HG02798 (cell line): ENCODE data around the gene GPC1.

Experiments
- ATAC-seq: cut with Tn5 transposase; IDR thresholded peaks from one replicate; pipeline ENCODE4 v1.9.1; 2021; ENCODE audit warnings: mild to moderate bottlenecking; ENCODE audit not compliant: unreplicated experiment, poor library complexity

The GPC1 gene

DNA sequence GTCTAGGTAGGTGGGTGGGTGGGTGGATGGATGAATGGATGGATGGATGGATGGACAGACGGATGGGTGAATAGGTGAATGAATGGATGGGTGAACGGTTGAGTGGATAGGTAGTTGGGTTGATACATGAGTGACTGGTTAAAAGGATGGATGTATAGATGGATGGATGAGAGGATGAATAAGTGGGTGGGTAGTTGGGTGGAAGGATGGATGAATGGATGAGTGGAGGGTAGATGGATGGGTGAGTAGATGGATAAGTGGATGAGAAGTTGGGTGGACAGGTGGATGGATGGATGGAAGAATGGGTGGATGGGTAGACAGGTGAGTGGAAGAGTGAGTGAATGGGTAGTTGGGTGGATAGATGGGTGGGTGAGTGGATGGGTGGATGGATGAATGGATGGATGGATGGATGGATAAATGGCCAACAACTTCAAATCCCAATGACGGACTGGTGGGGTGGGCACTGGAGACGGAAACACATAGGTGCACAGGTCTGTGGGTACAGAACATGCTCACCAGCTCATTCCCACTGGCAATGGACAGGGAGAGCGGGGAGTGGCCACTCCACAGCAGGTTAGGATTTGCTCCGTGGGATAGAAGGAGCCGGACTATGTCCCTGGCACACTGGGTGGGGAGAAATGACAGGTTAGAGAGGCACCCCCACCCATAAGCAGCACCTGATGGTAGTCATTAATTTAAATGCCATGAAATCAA lies 73.5 kb downstream of the GPC1 start:
- ATAC-seq: no peak

DNA sequence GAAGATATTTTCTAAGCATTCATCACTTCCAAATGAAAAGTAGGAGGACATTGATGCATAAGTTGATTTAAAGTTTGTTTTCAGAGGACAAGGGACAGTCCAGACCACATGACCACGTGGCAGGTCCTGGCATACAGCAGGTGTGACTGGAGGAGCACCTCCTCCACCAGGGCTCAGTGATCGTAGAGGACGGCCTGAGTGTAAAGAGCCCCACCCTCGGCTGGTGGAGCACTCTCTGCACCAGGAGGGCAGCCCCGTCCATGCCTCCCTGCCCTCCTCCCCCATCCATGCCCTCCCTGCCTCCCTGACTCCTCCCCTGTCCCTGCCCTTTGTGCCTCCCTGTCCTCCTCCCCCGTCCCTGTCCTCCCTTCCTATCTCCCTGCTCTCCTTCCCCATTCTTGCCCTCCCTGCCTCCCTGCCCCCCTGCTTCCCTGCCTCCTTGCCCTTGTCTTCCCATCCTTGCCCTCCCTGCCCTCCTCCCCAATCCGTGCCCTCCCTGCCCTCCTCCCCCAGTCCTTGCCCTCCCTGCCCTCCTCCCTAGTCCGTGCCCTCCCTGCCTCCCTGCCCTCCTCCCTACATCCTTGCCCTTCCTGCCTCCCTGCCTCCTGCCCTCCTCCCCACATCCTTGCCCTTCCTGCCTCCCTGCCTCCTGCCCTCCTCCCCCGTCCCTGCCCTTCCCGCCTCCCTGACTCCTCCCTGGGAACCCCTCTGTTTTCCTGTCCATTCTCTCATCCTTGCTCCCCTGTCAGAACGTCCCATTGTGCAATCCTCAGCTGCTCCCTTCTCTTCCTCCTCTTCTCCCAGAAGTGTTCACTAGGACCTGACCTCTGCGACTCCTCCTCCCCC lies 74.4 kb downstream of the GPC1 start:
- no peak for ATAC-seq

DNA sequence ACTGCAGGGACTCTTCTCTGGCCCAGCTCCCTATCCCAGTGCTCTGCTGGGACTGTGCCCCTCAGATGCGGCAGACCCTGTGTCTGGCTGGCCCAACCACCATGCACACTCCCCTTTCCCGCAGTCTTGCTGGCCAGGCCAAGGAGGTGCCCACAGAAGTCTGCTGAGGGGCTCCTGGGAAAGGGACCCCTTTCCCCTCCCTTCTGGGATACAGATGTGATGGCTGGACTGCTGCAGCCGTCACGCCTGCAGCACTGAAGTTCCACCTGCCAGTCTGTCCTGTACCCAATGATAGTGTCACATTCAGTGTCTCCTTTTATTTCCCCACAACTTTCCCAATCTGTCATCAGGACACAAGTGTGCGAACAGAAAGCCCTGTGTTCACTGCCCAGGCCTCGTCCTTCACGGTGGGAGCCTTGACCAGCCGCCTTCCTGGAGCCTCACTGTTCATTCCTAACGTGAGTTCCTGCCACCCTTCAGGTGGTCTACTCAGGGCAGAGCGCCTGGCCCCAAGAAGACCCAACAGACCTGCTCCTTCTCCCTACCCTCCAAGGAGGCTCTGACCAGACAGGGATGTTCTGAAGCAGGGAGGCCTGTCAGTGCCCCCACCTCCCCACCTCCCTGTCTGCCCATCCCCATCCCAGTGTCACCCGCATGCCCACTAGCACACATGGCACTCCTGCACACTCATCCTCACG lies 75.2 kb downstream of the GPC1 start:
- ATAC-seq: no peak

DNA sequence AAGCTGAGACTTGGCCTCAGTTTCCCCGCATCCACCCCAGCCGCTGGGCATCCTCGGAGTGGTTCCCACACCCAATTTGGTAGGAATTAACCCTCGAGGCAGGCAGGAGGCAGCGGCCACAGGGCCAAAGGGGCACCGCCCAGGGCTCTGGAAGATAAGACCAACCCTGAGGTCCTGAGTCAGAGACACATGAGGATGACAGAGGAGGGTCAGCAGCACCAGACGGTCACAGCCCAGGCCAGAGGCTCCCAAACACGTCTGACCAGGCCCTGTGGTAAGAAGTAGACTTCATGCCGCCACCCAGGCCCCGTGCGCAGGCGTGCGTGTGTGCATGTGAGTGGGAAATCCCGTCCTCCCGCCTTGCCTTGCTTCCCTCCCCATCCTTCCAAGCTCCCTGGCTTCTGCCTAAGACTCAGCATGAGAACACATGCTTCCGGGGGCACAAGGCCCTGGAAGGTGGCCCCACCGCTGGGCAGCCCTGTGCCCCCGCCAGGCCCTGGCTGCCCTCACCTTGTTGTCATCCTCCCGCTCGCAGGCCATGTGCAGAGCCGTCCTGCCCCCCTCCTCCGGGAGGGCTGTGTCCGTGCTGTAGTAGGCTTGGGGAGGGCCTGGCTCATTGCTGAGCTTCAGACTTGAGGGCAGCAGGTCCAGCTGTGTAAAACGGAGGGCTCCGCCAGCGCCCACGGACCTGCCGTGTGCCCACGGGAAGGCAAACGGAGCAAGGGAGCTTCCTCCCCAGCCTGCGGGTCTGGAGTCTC lies 76.1 kb downstream of the GPC1 start:
- ATAC-seq: no peak

DNA sequence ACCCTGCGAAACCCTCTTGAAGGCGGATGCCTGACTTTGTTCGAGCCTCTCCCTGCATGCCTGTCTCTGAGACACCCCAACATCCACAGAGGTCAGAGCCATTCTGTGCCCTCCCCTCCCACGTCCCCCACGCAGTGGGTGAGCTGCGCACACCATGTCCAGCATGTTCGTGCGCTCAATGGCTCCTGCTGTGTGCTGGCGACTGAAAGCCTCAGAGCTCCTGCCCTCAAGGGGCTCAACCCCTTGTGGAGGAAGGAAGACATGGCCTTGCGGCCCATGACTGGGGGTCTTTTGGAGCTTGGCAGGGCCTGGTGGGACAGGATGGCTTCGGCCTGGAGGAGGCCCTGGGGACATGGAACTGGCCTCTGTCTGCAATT lies 76.6 kb downstream of the GPC1 start:
- ATAC-seq: no peak

DNA sequence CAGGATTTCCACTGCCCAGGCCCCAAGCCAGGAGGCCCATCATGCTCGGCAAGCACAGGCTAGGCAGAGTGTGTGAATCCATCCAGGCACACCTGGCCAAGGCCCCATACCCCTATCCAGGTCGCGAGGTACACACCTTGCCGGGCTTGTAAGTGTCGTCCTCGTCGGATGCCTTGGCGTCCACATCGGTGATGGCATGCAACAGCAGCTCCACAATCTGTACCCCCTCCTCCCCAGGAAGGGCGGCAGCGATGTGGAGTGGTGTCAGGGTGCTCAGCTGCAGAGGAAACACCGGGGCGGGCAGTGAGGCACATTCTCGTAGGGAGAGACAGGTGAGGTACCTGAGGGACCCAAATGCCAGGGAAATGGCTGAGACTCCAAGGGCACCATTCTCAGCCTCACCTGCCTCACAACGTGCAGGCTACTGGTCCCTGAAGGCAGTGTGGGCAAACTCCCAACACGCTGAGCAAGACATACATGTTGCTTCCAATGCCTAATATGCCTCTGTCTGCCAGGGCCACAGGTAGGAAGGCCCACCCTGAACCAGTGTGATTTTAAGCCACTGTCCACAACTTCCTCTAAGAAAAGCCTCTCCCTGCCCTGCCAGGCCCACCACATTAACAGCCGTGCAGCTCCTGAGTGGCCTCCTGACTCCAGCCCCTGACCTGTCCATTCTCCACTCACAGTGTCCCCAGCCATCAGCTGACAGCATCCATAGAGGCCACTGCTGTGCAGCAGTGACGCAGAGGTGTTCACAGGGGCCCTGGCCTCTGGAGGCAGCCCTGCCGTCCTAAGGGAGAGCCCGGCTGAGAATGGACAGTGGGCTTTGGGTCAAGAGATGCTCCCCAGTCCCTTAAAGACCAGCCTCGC lies 77.4 kb downstream of the GPC1 start:
- no peak for ATAC-seq

DNA sequence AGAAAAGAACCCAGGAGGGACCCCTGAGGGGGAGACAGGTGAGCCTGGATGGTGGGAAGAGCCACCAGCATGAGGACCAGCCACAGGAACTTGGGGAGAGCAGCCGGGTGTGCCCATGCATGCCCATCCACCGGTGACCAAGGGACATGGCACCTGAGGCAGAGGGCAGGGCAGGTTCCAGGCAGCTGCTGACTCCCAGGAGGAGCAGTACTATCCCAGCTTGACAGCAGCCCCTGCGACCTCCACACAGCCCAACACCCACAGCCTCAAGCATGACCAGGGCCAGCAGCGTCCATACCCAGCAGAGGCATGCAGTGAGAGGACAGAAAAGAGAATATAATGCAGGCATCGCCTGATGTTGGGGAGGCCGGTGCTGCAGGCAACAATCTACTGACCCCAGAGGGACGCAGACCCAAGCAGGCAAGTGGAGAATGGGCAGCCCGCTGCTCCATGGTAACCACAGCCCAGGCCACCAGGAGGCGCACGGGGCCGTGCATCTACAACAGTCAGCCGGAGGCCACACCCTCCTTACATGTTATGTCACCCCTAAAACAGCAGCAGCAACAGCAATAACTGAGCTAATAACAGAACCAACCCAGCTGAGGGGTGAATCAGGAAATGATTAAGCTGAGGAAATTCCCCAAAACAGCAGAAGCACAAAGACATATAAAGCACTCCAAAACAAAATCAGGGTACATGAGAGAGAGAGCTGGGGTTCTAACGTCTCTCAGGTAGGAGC lies 78.3 kb downstream of the GPC1 start:
- peak; percentile 92 for ATAC-seq

DNA sequence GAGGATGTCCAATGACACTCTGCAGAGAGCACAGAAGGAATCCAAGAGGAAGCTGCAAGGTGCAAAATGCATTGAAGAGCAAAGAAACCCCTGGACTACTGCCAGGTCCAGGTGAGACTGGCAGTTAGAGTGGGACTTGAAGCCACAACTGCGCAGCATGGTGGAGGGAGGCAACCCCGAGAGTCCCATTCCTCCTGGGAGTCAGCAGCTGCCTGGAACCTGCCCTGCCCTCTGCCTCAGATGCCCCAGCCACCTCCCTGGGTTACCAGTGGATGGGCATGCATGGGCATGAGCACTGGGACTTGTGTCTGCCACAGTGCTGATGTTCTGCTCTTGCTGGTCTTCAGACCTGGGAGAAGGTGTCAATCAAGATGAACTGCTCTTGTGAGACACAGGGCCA lies 79.2 kb downstream of the GPC1 start:
- ATAC-seq: no peak

DNA sequence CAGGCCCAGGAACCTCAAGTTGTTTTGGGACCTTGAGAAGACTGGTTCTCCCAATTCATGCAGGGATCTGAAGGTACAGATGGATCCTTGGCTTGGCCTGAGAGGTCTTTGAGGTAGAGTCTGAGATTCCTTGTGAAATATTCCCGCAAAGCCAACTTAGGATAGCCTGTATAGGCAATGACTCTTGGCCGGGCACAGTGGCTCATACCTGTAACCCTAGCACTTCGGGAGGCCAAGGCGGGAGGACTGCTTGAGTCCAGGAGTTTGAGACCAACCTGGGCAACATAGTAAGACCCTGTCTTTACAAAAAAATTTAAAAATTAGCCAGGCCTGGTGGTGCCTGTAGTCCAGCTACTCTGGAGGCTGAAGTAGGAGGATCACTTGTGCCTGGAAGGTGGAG lies 81.9 kb downstream of the GPC1 start:
- no peak for ATAC-seq
